HG03565 (cell line): ENCODE results near the gene SEMA5B.

ENCODE experiments used
- ATAC-seq: cut with Tn5 transposase; IDR thresholded peaks from one replicate; pipeline ENCODE4 v1.9.1; 2021; ENCODE audit warnings: mild to moderate bottlenecking, moderate library complexity; ENCODE audit not compliant: unreplicated experiment

SEMA5B gene

DNA sequence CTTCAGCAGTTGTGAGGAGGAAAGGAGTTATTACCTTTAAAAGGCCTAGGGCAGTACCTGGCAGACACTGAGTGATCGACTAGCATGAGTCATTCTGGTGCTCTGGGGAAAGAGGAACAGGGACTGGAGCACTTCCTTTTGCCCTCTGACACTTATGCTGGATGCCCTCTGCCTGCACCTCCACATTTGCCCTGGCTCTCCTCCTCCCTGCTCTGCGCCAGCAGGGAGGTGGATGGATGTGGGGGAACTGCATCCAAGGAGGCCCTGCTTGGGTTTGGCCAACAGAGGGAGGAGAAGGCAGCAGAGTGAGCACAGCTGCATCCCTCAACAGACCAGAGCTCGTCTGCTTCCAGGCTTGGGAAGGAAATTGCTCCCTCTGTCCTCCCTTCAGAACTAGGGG lies 75.0 kb downstream of the SEMA5B start:
- no peak for ATAC-seq

GRCh38 chr3:122948408-122948807 lies 79.2 kb downstream of the SEMA5B start:
- ATAC-seq: no peak

- no peak for ATAC-seq
Observed at GRCh38 chr3:122947738-122948137, 79.8 kb downstream of the SEMA5B start.

DNA sequence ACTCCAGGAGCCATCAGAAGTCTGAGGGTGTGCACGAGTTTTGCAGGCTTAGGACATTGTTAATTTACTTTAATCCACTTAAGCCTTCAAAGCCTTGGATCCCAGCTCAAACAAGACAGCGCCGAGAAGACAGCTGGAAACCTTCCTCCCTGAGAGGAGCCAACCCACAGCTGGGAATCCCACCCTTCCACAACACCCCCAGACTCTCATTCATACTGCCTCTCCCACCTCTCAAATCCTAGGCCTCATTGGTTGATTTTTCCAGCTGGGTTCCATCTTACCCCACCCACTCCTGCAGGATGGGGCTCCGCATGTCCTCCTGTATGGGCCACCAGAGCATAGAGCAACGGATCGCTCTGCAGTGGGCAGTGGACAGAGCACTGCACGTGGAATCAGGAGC lies 80.4 kb downstream of the SEMA5B start:
- ATAC-seq: no peak

- ATAC-seq: no peak
Observed at GRCh38 chr3:122946185-122946584, 81.4 kb downstream of the SEMA5B start.

DNA sequence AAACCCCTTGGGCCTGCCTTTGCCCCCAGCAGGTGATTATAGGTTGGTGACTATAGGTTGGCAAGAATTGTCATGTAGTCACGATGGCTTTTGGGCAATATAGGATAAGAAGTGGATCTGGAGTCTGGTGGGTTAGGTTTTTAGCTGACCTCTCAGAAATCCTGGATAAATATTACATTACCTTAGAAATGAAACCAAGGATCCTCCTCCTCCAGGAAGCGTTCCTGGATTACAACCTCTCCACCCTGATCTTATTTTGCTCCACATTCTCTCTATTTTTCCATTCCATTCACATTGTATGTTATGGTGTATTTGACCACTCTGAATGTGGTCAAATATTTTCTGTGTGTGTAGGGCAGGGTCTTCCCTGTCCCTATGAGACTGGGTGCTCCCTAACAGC lies 82.3 kb downstream of the SEMA5B start:
- no peak for ATAC-seq

DNA sequence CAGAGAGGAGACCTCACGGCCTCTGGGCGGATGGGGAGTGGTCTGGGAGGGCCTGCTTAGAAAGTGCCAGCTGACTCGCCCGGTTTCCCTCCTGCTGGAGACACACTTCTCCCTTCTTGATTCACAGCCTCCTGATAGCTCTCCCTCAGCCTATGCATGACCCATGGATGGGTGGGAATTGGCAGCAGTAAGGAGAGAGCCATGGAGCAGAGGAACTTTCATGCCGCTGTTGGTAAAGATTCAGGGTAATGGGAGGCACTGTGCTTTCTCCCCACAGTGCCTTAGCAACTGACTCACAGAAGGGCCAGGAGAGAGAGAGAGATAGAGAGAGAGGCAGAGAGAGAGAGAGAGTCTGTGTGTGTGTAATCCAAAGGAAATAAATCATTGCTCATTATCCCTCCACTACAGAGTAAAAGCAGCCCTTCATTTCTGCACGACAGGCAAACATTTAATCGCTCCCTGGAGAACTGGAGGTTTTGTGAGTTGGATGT lies 82.8 kb downstream of the SEMA5B start:
- no peak for ATAC-seq

- no peak for ATAC-seq
Observed at GRCh38 chr3:122943828-122944190, 83.8 kb downstream of the SEMA5B start.

DNA sequence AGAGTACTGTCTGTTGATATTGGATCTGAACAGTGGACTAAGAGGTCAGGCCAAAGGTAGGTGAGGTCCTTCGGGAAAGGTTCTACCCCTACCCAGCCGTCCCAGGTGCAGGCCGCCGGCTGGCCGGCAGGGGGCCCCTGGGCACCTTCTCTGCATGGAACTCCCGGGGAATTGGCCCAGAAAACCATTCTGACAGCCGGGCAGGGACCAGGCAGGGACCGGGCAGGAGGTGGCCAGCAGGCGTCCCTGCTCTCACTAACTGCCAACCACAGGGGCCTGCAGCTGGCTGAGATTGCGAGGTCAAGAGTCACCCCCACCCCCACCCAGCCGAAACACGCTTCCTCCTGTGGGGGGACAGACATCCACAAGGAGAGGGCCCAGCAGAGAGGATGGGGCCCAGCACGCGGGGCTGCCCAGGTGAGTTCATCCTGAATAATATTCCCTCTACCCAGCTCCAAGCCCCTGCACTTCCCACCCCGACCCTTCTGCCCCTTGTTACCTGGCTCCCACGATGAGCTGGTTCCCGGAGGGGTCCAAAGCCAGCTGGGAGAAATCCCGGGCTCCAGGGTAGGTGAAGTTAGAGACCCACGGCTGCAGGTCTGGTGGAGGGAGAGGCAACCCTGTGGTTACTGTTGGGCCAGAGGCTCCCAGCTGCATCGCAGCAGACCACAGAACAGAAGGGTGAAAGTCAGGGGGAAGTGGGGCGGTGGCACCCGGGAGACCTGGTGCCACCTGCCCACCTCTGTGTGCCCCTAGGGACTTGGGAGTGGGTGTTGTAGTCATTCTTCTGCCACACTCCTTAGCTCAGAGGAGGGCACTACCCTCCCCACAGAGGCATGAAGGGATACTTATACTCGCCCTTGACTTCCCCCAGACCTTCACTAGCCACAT lies 84.4 kb downstream of the SEMA5B start:
- ATAC-seq: no peak

GRCh38 chr3:122942239-122942638 lies 85.3 kb downstream of the SEMA5B start:
- ATAC-seq: no peak

- ATAC-seq: no peak
Observed at GRCh38 chr3:122941228-122942206, 86.0 kb downstream of the SEMA5B start.

DNA sequence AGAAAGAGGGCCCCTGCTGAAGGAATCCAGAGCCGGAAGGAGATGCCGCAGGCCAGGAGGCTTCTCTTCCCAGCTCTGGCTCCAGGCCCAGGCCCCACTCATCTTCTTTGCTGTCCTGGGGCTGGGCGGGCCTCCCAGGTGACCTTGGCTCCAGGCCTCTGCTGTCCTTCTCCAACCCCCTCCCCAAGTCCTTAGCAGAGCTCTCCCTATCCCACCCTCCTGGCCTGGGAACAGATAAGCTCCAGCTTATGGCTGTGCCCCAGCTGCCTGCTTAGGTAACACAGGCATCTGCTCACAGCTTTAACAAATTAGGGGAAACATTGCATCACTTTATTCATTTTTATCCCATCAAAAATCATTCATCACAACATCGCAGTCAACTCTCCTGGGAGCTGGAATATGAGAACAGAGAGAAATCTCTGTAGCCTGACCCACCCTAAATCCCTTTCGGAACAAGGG lies 86.9 kb downstream of the SEMA5B start:
- ATAC-seq: no peak

DNA sequence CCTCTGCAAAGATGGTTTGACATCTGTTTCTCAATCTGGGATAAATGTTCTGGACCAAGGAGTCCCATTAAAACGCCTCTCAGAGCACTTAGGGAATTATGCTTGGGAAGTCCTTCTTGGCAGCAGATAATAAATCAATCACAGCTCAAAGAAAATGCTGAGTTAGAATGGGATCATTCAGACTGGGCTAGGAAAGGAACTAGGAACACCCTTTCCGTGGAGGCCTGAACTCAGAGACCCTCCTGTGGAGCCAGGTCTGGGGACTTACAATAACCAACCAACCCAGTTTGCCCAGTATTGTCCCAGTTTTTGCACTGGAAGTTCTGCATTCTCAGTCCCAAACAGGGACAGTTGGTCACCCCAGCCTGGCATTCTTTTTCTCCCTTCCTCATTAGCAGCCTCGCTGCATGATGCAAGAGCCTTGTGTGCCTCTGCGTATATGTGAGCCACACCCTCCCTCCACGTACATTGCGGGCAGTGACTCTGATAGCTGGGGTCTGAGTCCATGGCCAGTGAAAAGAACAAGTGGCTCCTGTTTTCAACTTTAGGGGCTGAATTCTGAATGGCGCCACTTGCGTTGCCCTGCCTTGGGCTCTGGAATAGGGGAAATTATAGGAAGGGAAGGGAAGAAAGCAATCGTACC lies 88.7 kb downstream of the SEMA5B start:
- no peak for ATAC-seq

DNA sequence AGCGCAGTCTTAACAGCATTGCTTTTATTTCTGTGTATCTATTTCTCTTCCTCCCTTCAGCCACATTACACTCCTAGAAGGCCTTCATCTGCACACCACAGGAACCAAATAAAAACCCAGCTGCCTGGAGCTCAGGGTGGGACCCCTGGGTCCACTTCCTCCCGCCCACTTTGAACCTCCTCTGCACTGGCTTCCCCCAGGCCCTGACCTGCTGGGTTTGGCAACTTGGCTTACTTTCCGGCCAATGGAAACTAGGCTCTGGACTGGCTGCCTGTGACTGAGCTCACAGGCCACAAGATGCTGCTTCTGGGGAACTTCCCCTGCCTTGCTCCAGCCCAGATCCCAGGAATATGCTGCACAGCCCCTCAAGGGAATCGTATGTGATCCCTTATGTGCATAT lies 89.8 kb downstream of the SEMA5B start:
- ATAC-seq: no peak

GRCh38 chr3:122936986-122937385 lies 90.6 kb downstream of the SEMA5B start:
- ATAC-seq: no peak

- ATAC-seq: no peak
Observed at GRCh38 chr3:122936335-122936734, 91.2 kb downstream of the SEMA5B start.

DNA sequence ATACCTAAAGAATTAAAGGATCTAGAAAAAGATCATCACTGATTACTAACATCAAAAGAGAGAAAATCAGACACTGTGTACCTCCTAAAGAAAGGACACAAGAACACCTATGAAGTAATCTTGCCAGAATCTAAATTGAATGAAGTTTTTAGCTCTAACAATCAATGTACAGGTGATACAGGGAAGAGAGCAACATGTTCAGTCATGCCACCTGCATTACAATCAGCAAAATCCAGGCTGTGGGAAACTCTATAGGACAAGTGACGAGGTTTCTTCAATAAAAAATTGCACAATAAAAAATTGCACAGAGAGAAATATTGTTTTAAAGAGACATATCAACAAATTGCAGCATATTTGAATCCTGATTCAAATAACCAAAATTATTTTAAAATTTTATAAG lies 93.3 kb downstream of the SEMA5B start:
- ATAC-seq: no peak

- ATAC-seq: no peak
Observed at GRCh38 chr3:122932251-122932967, 95.2 kb downstream of the SEMA5B start.

GRCh38 chr3:122931636-122932035 lies 95.9 kb downstream of the SEMA5B start:
- no peak for ATAC-seq
